ENCODE results near the gene STH.
A peak's percentile ranks its signal among the peaks of the same experiment; 100 is the strongest.

Gene STH

GRCh38 chr17:46023783-46024388 is 24.8 kb downstream of the STH start:
- Histone ChIP-seq H3K9me3 (no peaks in the 10 kb centered on the region), H3K9ac (no peak overlapping the region), H3K36me3 (peaks cover 11% of the 10 kb centered on the region; the same call in 1 of the 2 replicates), H3K4me2 (peak overlapping the region; percentile 78), H3K4me1 (peaks cover 65% of the 10 kb centered on the region), H3K4me3 (no peak overlapping the region), H3K27me3 (no peaks in the 10 kb centered on the region), H3K27ac (no peak overlapping the region), H4K20me1 (peaks cover 43% of the 10 kb centered on the region)
- TF ChIP-seq Cebpa-rat (IDR thresholded peaks at IDR 0.05): no peak

- peaks cover 72% of the 10 kb centered on the region for H3K4me1 ChIP-seq
- H3K4me2 ChIP-seq: peak overlapping the region; percentile 78
- no peaks in the 10 kb centered on the region for H3K27me3 ChIP-seq
- peaks cover 18% of the 10 kb centered on the region; the same call in 1 of the 2 replicates for H3K36me3 ChIP-seq
- no peak for TF ChIP-seq Cebpa-rat (IDR thresholded peaks at IDR 0.05)
- peak overlapping the region; percentile 80 for H3K27ac ChIP-seq
- H3K9me3 ChIP-seq: no peaks in the 10 kb centered on the region
- H3K9ac ChIP-seq: peak overlapping the region; percentile 52; the same call in 1 of the 2 replicates
- peaks cover 50% of the 10 kb centered on the region for H4K20me1 ChIP-seq
- no peak overlapping the region for H3K4me3 ChIP-seq
These were observed 25.5 kb downstream of the STH start for GRCh38 chr17:46024590-46024989.

- Histone ChIP-seq H3K36me3 (peaks cover 21% of the 10 kb centered on the region; the same call in 1 of the 2 replicates), H3K9me3 (no peaks in the 10 kb centered on the region), H3K4me1 (peaks cover 71% of the 10 kb centered on the region), H3K4me2 (peak overlapping the region; percentile 78), H3K27ac (peak overlapping the region; percentile 80), H3K9ac (peak overlapping the region; percentile 52), H3K4me3 (no peak overlapping the region), H4K20me1 (peaks cover 55% of the 10 kb centered on the region), H3K27me3 (no peaks in the 10 kb centered on the region)
- no peak for TF ChIP-seq Cebpa-rat (IDR thresholded peaks at IDR 0.05)
These were observed 26.0 kb downstream of the STH start for GRCh38 chr17:46025060-46025459.

GRCh38 chr17:46025510-46026165 is 26.6 kb downstream of the STH start:
- Histone ChIP-seq H3K27ac (peak overlapping the region; percentile 80), H3K4me3 (peak overlapping the region; percentile 30; the same call in 1 of the 2 replicates), H3K36me3 (peaks cover 26% of the 10 kb centered on the region), H3K27me3 (no peaks in the 10 kb centered on the region), H4K20me1 (peaks cover 60% of the 10 kb centered on the region), H3K9ac (peak overlapping the region; percentile 52), H3K4me2 (peak overlapping the region; percentile 78), H3K9me3 (no peaks in the 10 kb centered on the region), H3K4me1 (peaks cover 70% of the 10 kb centered on the region)
- no peak for TF ChIP-seq Cebpa-rat (IDR thresholded peaks at IDR 0.05)

- H4K20me1 ChIP-seq: peaks cover 67% of the 10 kb centered on the region
- H3K4me2 ChIP-seq: peak overlapping the region; percentile 78
- H3K27me3 ChIP-seq: no peaks in the 10 kb centered on the region
- H3K27ac ChIP-seq: peak overlapping the region; percentile 80
- peaks cover 70% of the 10 kb centered on the region for H3K4me1 ChIP-seq
- peak overlapping the region; percentile 22; the same call in 1 of the 2 replicates for H3K9ac ChIP-seq
- peaks cover 34% of the 10 kb centered on the region for H3K36me3 ChIP-seq
- no peaks in the 10 kb centered on the region for H3K9me3 ChIP-seq
- H3K4me3 ChIP-seq: peak overlapping the region; percentile 30
- no peak for TF ChIP-seq Cebpa-rat (IDR thresholded peaks at IDR 0.05)
These were observed 27.4 kb downstream of the STH start for GRCh38 chr17:46026166-46027047.

- TF ChIP-seq Cebpa-rat (IDR thresholded peaks at IDR 0.05): no peak
- H3K27me3 ChIP-seq: no peaks in the 10 kb centered on the region
- peaks cover 41% of the 10 kb centered on the region for H3K36me3 ChIP-seq
- H4K20me1 ChIP-seq: peaks cover 75% of the 10 kb centered on the region
- H3K4me2 ChIP-seq: peak overlapping the region; percentile 78
- no peaks in the 10 kb centered on the region for H3K9me3 ChIP-seq
- peaks cover 70% of the 10 kb centered on the region for H3K4me1 ChIP-seq
- peak overlapping the region; percentile 22; the same call in 1 of the 2 replicates for H3K9ac ChIP-seq
- H3K27ac ChIP-seq: peak overlapping the region; percentile 80
- H3K4me3 ChIP-seq: 0 out of 2 replicates have a peak overlapping the region, but pooled peaks have one; percentile 30
These were observed 28.3 kb downstream of the STH start for GRCh38 chr17:46027048-46027975.

GRCh38 chr17:46027976-46028325 is 28.9 kb downstream of the STH start:
- Histone ChIP-seq H3K36me3 (peaks cover 43% of the 10 kb centered on the region), H3K4me1 (peaks cover 70% of the 10 kb centered on the region)
- TF ChIP-seq Cebpa-rat (IDR thresholded peaks at IDR 0.05): no peak

GRCh38 chr17:46028374-46028773 is 29.3 kb downstream of the STH start:
- Histone ChIP-seq H3K4me3 (no peak overlapping the region), H3K9ac (no peak overlapping the region)

More at GRCh38 chr17:46027976-46028325, 28.9 kb downstream of the STH start:
- Histone ChIP-seq H4K20me1 (peaks cover 79% of the 10 kb centered on the region), H3K27me3 (no peaks in the 10 kb centered on the region), H3K4me3 (no peak overlapping the region), H3K9ac (peak overlapping the region; percentile 22; the same call in 1 of the 2 replicates), H3K4me2 (peak overlapping the region; percentile 78), H3K27ac (peak overlapping the region; percentile 80; the same call in 1 of the 2 replicates), H3K9me3 (no peaks in the 10 kb centered on the region)

More at GRCh38 chr17:46028374-46028773, 29.3 kb downstream of the STH start:
- Histone ChIP-seq H3K27me3 (no peaks in the 10 kb centered on the region), H4K20me1 (peaks cover 83% of the 10 kb centered on the region), H3K4me1 (peaks cover 68% of the 10 kb centered on the region), H3K4me2 (peak overlapping the region; percentile 78; the same call in 1 of the 2 replicates), H3K9me3 (no peaks in the 10 kb centered on the region), H3K36me3 (peaks cover 47% of the 10 kb centered on the region), H3K27ac (0 out of 2 replicates have a peak overlapping the region, but pooled peaks have one; percentile 80)
- no peak for TF ChIP-seq Cebpa-rat (IDR thresholded peaks at IDR 0.05)
